Muscle layer of colon (tissue), 2 donors: ENCODE measurements around the gene ZFP64.
"Not testable (repeated sequence)": the region's sequence is repeated elsewhere in the genome, so short reads cannot be mapped to it uniquely, and the experiment has no call there.

Experiments used
- H3K27ac ChIP-seq: one replicate; pipeline ENCODE4 v1.7.0; 2013; ENCODE audit warnings: low read depth, mild to moderate bottlenecking, low read length, moderate library complexity
- H3K27me3 ChIP-seq, 2 donors: one replicate each; pipeline ENCODE4 v1.7.0; 2013; ENCODE audit warnings: low read length in 2 of 2, mild to moderate bottlenecking in 2 of 2; ENCODE audit not compliant: insufficient read depth in 2 of 2, control insufficient read depth in 1 of 2
- H3K36me3 ChIP-seq: one replicate; pipeline ENCODE4 v1.7.0; 2013; ENCODE audit warnings: mild to moderate bottlenecking, low read length; ENCODE audit not compliant: insufficient read depth
- H3K4me1 ChIP-seq: one replicate; pipeline ENCODE4 v1.7.0; 2013; ENCODE audit warnings: mild to moderate bottlenecking, low read length; ENCODE audit not compliant: insufficient read depth
- H3K4me3 ChIP-seq, 2 donors: one replicate each; pipeline ENCODE4 v1.7.0; 2013; ENCODE audit warnings: low read length in 2 of 2, low read depth in 1 of 2, mild to moderate bottlenecking in 1 of 2, moderate library complexity in 1 of 2
- H3K9ac ChIP-seq: one replicate; pipeline ENCODE4 v1.7.0; 2013; ENCODE audit warnings: low read length
- H3K9me3 ChIP-seq: one replicate; pipeline ENCODE4 v1.7.0; 2013; ENCODE audit warnings: mild to moderate bottlenecking, low read length
- donor health status: abdominal sarcoma.
- donor health status: Adenocarcinoma of cecum.

Gene ZFP64

DNA sequence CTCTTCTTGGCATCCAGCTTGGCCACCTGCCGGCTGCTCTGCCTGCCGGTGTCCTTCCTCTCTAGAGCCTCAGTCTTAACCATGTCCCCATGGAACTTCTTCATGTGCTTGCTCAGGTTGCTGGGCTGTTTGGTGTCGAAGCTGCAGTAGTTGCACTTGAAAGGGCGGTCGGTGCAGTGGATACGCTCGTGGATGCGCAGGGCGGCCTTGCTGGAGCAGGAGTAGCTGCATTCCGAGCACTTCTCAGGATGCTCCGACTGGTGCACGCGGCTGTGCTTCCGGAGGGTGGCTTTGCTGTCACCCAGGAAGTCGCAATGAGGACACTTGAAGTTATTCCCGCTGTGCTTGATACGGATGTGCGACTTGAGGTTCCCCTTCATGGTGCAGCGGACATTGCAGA, 38.7 kb downstream of the ZFP64 start:
- Histone ChIP-seq H3K36me3 (peaks cover 16% of the 10 kb centered on the region), H3K9me3 (no peaks in the 10 kb centered on the region), H3K9ac (no peak overlapping the region), H3K4me1 (no peaks in the 10 kb centered on the region), H3K27me3 (no peaks in the 10 kb centered on the region), H3K27ac (no peak overlapping the region), H3K4me3 (no peak overlapping the region)

DNA sequence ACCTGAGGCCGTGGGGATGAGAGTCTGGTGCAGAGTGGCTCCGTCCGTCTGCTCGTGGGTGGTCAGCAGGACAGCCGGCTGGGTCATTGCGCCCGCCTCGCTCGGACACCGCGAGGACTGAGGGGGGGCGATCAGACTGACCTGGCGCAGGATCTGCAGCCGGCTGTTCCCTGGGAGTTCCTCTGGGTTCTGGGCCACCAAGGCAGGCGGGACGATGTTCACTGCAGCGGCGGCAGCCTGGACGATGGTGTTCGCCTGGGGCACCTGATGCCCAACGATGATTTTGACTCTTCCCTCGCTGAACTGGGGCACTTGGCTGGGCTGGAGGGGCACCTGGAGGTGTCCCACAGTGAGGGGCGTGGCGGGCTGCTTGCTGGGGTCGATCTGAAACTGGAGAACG, 39.2 kb downstream of the ZFP64 start:
- Histone ChIP-seq H3K27ac (no peak overlapping the region), H3K36me3 (peaks cover 14% of the 10 kb centered on the region)

DNA sequence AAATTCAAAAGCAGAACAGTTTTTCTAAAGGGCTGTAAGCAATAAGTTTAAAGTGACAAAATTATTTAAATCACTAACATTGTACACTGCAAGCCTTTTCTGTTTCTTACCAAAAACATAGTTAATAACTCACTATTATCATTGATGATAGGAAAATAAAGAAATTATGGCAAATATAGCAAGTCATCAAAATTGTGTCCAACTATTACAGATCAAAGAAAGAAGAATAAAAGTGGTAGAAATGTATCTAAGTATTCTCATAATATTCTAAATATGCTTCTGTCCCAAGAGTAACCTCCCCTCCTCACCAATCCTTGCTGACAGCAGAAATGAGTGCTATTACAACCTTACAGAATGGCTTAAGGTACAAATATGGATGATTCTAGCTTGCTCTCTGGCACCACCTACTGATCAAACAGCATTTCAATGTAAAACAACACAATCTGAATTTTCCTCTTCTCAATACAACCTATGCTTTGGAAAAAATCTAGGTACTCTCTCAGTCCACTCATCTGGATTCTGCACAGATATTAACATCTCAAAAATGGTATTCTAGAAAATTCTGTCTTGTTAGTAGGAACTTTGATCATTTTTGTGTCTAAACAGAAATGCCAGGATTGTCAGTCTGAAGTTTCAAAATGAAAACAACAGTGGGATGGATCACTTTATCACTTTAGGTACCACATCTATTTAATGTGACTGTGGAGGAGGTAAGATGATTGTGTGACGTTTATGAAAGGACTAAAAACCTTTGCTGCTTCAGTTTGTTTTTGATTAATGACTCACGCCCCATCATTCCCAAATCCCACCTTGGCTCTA, 40.9 kb downstream of the ZFP64 start:
- Histone ChIP-seq H3K4me3 (no peak overlapping the region), H3K9me3 (no peaks in the 10 kb centered on the region), H3K9ac (no peak overlapping the region), H3K4me1 (no peaks in the 10 kb centered on the region), H3K36me3 (peaks cover 7% of the 10 kb centered on the region), H3K27ac (no peak overlapping the region), H3K27me3 (no peaks in the 10 kb centered on the region)

More for the DNA sequence above, 39.2 kb downstream of the ZFP64 start:
- no peaks in the 10 kb centered on the region for H3K9me3 ChIP-seq
- H3K27me3 ChIP-seq: no peaks in the 10 kb centered on the region
- H3K4me1 ChIP-seq: no peaks in the 10 kb centered on the region
- H3K9ac ChIP-seq: no peak overlapping the region
- no peak overlapping the region for H3K4me3 ChIP-seq

DNA sequence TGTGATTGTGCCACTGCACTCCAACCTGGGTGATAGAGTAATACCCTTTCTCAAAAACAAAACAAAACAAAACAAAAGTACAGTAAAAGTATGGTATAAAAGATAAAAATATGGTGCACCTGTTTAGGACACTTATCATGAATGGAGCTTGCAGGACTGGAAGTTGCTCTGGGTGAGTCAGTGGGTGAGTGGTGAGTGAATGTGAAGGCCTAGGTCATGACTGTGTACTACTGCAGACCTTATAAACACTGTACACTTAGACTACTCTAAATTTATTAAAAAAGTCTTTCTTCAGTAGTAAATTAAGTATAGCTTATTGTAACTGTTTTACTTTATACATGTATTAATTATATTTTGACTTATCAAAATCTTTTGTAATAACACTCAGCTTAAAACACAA, 46.0 kb downstream of the ZFP64 start:
- Histone ChIP-seq H3K27ac (no peak overlapping the region), H3K27me3 (no peaks in the 10 kb centered on the region), H3K9me3 (no peaks in the 10 kb centered on the region), H3K36me3 (no peaks in the 10 kb centered on the region), H3K4me1 (no peaks in the 10 kb centered on the region), H3K9ac (no peak overlapping the region), H3K4me3 (no peak overlapping the region)

DNA sequence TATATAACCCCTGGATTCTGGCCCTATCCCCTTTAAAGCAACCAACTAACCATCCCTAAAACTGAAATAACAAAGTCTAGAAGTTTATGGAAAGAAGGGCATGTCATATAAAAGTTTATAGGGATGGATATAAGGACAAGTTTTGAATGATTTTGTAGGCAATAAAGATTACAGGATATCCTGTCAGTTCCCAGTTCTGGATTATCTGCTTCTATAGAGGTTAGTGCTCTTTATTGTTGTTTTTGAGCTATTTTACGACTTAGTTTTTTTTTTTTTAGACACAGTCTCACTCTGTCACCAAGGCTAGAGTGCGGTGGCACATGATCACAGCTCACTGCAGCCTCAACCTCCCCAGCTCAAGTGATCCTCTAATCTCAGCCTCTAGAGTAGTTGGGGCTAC, 48.3 kb downstream of the ZFP64 start:
- H3K36me3 ChIP-seq: no peaks in the 10 kb centered on the region
- H3K4me1 ChIP-seq: no peaks in the 10 kb centered on the region
- no peak overlapping the region for H3K27ac ChIP-seq
- no peaks in the 10 kb centered on the region for H3K27me3 ChIP-seq
- H3K9me3 ChIP-seq: no peaks in the 10 kb centered on the region
- H3K9ac ChIP-seq: no peak overlapping the region
- H3K4me3 ChIP-seq: no peak overlapping the region

DNA sequence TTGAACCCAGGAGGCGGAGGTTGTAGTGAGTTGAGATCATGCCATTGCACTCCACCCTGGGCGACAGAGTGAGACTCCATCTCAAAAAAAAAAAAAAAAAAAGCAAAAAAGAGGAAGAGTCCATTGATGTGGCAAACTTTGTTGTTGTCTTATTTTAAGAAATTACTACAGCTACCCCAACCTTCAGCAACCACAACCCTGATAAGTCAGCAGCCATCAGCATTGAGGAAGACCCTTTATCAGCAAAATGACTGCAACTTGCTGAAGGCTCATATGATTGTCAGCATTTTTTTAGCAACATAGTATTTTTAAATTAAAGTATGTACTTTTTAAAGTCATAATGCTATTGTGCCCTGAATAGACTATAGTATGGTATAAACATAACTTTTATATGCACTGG, 48.8 kb downstream of the ZFP64 start:
- Histone ChIP-seq H3K9ac (no peak overlapping the region), H3K9me3 (no peaks in the 10 kb centered on the region), H3K27ac (no peak overlapping the region)

DNA sequence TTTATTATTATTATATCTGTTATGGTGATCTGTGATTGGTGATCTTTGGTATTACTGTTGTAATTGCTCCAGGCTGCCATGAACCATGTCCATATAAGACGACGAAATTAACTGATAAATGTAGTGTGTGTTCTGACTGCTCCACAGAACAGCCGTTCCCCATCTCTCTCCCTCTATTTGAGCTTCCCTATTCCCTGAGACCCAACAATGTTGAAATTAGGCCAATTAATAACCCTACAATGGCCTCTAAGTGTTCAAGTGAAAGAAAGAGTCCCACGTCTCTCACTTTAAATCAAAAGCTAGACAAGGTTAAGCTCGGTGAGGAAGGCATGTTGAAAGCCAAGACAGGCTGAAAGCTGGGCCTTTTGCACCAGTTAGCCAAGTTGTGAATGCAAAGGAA, 51.6 kb downstream of the ZFP64 start:
- H3K36me3 ChIP-seq: no peaks in the 10 kb centered on the region
- H3K4me1 ChIP-seq: no peaks in the 10 kb centered on the region
- no peak overlapping the region for H3K9ac ChIP-seq
- no peaks in the 10 kb centered on the region for H3K27me3 ChIP-seq
- H3K9me3 ChIP-seq: no peaks in the 10 kb centered on the region
- H3K27ac ChIP-seq: no peak overlapping the region
- no peak overlapping the region for H3K4me3 ChIP-seq

More for the DNA sequence above, 48.8 kb downstream of the ZFP64 start:
- Histone ChIP-seq H3K36me3 (no peaks in the 10 kb centered on the region), H3K4me1 (no peaks in the 10 kb centered on the region), H3K4me3 (no peak overlapping the region), H3K27me3 (no peaks in the 10 kb centered on the region)

DNA sequence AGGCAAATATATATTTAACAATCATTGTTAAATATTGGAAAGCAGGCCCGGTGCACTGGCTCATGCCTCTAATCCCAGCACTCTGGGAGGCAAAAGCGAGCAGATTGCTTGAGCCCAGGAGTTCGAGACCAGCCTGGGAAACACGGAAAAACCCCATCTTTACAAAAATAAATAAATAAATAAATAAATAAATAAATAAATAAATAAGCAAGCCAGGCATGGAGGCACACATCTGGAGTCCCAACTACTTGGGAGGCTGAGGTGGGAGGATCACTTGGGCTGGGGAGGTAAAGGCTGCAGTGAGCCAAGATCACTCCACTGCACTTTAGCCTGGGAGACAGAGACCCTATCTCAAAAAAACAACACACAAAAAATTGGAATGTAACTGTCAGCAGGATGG, 53.7 kb downstream of the ZFP64 start:
- no peaks in the 10 kb centered on the region for H3K27me3 ChIP-seq
- no peaks in the 10 kb centered on the region for H3K9me3 ChIP-seq
- H3K36me3 ChIP-seq: no peaks in the 10 kb centered on the region
- no peak overlapping the region for H3K4me3 ChIP-seq
- no peak overlapping the region for H3K27ac ChIP-seq
- H3K9ac ChIP-seq: no peak overlapping the region
- H3K4me1 ChIP-seq: no peaks in the 10 kb centered on the region

DNA sequence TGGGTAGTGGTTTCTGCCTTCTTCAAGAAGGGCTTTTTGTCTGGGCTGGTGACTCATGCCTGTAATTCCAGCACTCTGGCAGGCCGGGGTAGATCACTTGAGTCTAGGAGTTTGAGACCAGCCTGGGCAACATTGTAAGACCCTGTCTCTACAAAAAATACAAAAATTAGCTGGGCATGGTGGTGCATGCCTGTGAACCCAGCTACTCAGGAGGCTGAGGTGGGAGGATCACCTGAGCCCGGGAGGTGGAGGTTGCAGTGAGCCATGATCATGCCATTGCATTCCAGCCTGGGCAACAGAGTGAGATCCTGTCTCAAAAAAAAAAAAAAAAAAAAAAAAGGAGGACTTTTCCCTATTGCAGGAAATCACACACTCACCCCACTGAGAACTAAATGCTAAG, 57.9 kb downstream of the ZFP64 start:
- H3K27me3 ChIP-seq, H3K27ac ChIP-seq, H3K9me3 ChIP-seq, H3K4me1 ChIP-seq, H3K4me3 ChIP-seq, H3K9ac ChIP-seq, H3K36me3 ChIP-seq: not testable (repeated sequence)

DNA sequence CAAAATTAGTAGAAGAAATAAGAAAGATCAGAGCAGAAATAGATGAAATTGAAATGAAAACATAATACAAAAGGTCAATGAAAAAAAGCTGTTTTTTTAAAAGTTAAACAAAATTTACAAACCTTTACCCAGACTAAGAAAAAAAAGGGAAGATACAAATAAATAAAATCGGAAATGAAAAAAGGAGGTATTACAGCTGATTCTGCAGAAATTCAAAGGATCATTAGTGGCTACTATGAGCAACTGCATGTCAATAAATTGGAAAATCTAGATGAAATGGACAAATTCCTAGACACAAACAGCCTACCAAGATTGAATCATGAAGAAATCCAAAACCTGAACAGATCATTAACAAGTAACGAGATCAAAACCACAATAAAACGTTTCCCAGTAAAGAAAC, 59.2 kb downstream of the ZFP64 start:
- H3K27ac ChIP-seq: no peak overlapping the region
- no peak overlapping the region for H3K4me3 ChIP-seq
- no peaks in the 10 kb centered on the region for H3K9me3 ChIP-seq
- no peak overlapping the region for H3K9ac ChIP-seq
- no peaks in the 10 kb centered on the region for H3K4me1 ChIP-seq
- H3K27me3 ChIP-seq: no peaks in the 10 kb centered on the region
- no peaks in the 10 kb centered on the region for H3K36me3 ChIP-seq

DNA sequence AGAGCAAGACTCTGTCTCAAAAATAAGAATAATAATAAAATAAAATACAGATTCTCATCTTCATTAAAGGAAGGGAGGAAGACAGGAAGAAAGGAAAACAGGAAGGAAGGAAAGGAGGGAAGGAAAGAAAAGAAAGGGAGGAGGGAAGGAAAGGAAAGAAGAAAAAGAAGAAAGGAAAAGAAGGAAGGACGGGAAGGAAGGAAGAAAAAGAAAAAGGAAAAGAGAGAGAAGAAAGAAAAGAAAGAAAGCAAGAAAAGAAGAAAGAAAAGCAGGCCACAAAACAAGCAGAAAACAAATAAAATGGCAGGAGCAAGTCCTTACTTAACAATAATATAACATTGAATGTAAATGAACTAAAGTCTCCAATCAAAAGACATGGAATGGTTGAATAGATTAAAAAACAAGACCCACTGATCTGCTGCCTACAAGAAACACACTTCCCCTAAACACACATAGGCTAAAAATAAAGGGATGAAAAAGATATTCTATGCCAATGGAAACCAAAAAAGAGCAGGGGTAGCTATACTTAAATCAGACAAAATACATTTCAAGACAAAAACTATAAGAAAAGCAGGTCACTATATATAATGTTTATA, 60.4 kb downstream of the ZFP64 start:
- H3K9ac ChIP-seq: no peak overlapping the region
- H3K4me1 ChIP-seq: no peaks in the 10 kb centered on the region
- H3K4me3 ChIP-seq: no peak overlapping the region
- H3K27me3 ChIP-seq: no peaks in the 10 kb centered on the region
- no peaks in the 10 kb centered on the region for H3K9me3 ChIP-seq
- no peak overlapping the region for H3K27ac ChIP-seq
- H3K36me3 ChIP-seq: no peaks in the 10 kb centered on the region

DNA sequence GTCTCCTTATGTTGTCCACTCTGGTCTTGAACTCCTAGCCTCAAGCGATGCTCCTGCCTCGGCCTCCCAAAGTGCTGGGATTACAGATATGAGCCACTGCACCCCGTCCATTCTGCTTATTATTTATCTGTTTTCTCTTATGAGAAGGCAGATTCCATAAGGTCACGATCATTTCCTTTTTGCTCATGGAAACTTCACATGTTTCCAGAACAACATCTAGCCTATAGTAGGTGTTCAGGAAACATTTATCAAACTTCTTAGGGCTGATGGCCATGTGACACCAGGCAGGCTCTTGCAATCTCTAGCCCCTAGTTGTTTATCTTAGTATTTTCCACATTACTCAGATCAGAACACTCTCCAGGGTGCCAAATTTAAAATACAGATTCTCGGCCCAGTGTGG, 61.2 kb downstream of the ZFP64 start:
- H3K27me3 ChIP-seq: no peaks in the 10 kb centered on the region
- no peak overlapping the region for H3K4me3 ChIP-seq
- no peaks in the 10 kb centered on the region for H3K4me1 ChIP-seq
- H3K27ac ChIP-seq: no peak overlapping the region
- H3K9me3 ChIP-seq: no peaks in the 10 kb centered on the region
- H3K9ac ChIP-seq: no peak overlapping the region
- H3K36me3 ChIP-seq: no peaks in the 10 kb centered on the region
